IMR-90 (cell line): Measurements from ENCODE around the gene GABRA4. TPM values are rescaled to one million over a fixed set of nuclear protein-coding genes. Genes with fewer than 3 reads are reported as not detected.

Experiments
- ATAC-seq: fragments of 200-7000 bp; cut with Tn5 transposase; 2 replicates; pipeline ENCODE4 v1.9.1; 2020; ENCODE audit warnings: low read depth, mild to moderate bottlenecking, moderate library complexity
- BruUV-seq: library from RNA; stranded (reverse); fragments of 400-500 nt; replicated peaks from 2 replicates; lab custom pipeline; 2021; lab: Mats Ljungman, UMichigan
- CTCF ChIA-PET: fragments of 300-600 bp; formaldehyde crosslinking; extraction: SDS; loops from one replicate; lab custom pipeline; 2021; ENCODE audit warnings: antibody characterized with exemption; lab: Yijun Ruan, JAX
- POLR2A ChIA-PET: fragments of 300-600 bp; sonication (Branson Sonifier 250); formaldehyde crosslinking; loops from one replicate; lab custom pipeline; 2022; ENCODE audit warnings: antibody characterized with exemption; ENCODE audit not compliant: unreplicated experiment; lab: Charles Lee
- DNase-seq: peaks from one replicate; pipeline ENCODE4 v3.0.0; 2013
- H2AFZ ChIP-seq: replicated peaks from 2 replicates; pipeline ENCODE3; 2013; ENCODE audit warnings: low read length, mild to moderate bottlenecking; ENCODE audit not compliant: poor library complexity
- H2AK5ac ChIP-seq: 2 replicates; pipeline ENCODE4 v1.6.1; 2013; ENCODE audit warnings: low read depth, low read length, inconsistent platforms
- H2AK9ac ChIP-seq: replicated peaks from 2 replicates; pipeline ENCODE3; 2013; ENCODE audit warnings: mild to moderate bottlenecking, low read depth, low read length, moderate library complexity; ENCODE audit not compliant: poor library complexity
- H2BK120ac ChIP-seq: 2 replicates; pipeline ENCODE4 v1.6.1; 2013; ENCODE audit warnings: low read depth, low read length, inconsistent platforms
- H2BK15ac ChIP-seq: 3 replicates; pipeline ENCODE4 v1.6.1; 2013; ENCODE audit warnings: low read depth, low read length, inconsistent platforms
- H2BK20ac ChIP-seq: 2 replicates; pipeline ENCODE4 v1.6.1; 2013; ENCODE audit warnings: low read depth, mild to moderate bottlenecking, inconsistent platforms, low read length, moderate library complexity
- H2BK5ac ChIP-seq: 2 replicates; pipeline ENCODE4 v1.6.1; 2013; ENCODE audit warnings: mild to moderate bottlenecking, low read depth, low read length, inconsistent platforms; ENCODE audit not compliant: poor library complexity, severe bottlenecking
- H3K14ac ChIP-seq: replicated peaks from 2 replicates; pipeline ENCODE4 v1.6.1; 2013; ENCODE audit warnings: low read depth, low read length, inconsistent platforms
- H3K18ac ChIP-seq: 2 replicates; pipeline ENCODE4 v1.6.1; 2013; ENCODE audit warnings: low read depth, low read length, control low read depth
- H3K23ac ChIP-seq: 2 replicates; pipeline ENCODE4 v1.6.1; 2013; ENCODE audit warnings: low read depth, low read length, inconsistent platforms
- H3K27ac ChIP-seq: 2 replicates; pipeline ENCODE4 v1.5.1; 2013; ENCODE audit warnings: mild to moderate bottlenecking, control low read depth, low read length; ENCODE audit not compliant: insufficient read depth
- H3K27me3 ChIP-seq: 2 replicates; pipeline ENCODE4 v1.6.1; 2013; ENCODE audit warnings: low read length; ENCODE audit not compliant: control insufficient read depth, insufficient read depth
- H3K36me3 ChIP-seq: 2 replicates; pipeline ENCODE4 v1.6.1; 2013; ENCODE audit warnings: low read length, mixed read lengths; ENCODE audit not compliant: control insufficient read depth, insufficient read depth
- H3K4ac ChIP-seq: 2 replicates; pipeline ENCODE4 v1.6.1; 2013; ENCODE audit warnings: low read depth, low read length, inconsistent platforms
- H3K4me1 ChIP-seq: 2 replicates; pipeline ENCODE4 v1.6.1; 2013; ENCODE audit warnings: low read length, mixed read lengths; ENCODE audit not compliant: control insufficient read depth, insufficient read depth
- H3K4me2 ChIP-seq: 2 replicates; pipeline ENCODE4 v1.6.1; 2013; ENCODE audit warnings: low read depth, mild to moderate bottlenecking, control low read depth, low read length, moderate library complexity
- H3K4me3 ChIP-seq: 2 replicates; pipeline ENCODE4 v1.5.1; 2013; ENCODE audit warnings: low read depth, mild to moderate bottlenecking, control low read depth, low read length, moderate library complexity; ENCODE audit not compliant: insufficient read depth
- H3K56ac ChIP-seq: 2 replicates; pipeline ENCODE4 v1.6.1; 2013; ENCODE audit warnings: low read length, inconsistent platforms; ENCODE audit not compliant: insufficient read depth; ENCODE audit errors: extremely low read depth
- H3K79me1 ChIP-seq, 2 experiments: 2 replicates each; pipeline ENCODE4 v1.6.1; 2013; ENCODE audit warnings: low read length in 2 of 2, inconsistent platforms in 1 of 2, low read depth in 1 of 2
- H3K9ac ChIP-seq: 2 replicates; pipeline ENCODE4 v1.6.1; 2013; ENCODE audit warnings: low read depth, low read length, control low read depth
- H3K9me1 ChIP-seq: 2 replicates; pipeline ENCODE4 v1.6.1; 2013; ENCODE audit warnings: low read length, inconsistent platforms; ENCODE audit not compliant: insufficient read depth
- H3K9me3 ChIP-seq: 2 replicates; pipeline ENCODE4 v1.6.1; 2013; ENCODE audit warnings: low read length; ENCODE audit not compliant: control insufficient read depth, insufficient read depth
- H4K20me1 ChIP-seq: 2 replicates; pipeline ENCODE4 v1.6.1; 2013; ENCODE audit warnings: low read length, inconsistent platforms; ENCODE audit not compliant: insufficient read depth
- H4K5ac ChIP-seq: 2 replicates; pipeline ENCODE4 v1.6.1; 2013; ENCODE audit warnings: mild to moderate bottlenecking, low read depth, low read length, control low read depth
- H4K8ac ChIP-seq, 2 experiments: 2 replicates each; pipeline ENCODE4 v1.6.1; 2013; ENCODE audit warnings: low read depth in 2 of 2, low read length in 2 of 2, control low read depth in 1 of 2, inconsistent platforms in 1 of 2
- H4K91ac ChIP-seq: 2 replicates; pipeline ENCODE4 v1.6.1; 2013; ENCODE audit warnings: low read depth, low read length, inconsistent platforms; ENCODE audit not compliant: insufficient read depth
- BHLHE40 ChIP-seq: fragments of 150-350 bp; IDR thresholded peaks from 2 replicates; pipeline ENCODE4 v1.6.1; 2016; ENCODE audit warnings: mild to moderate bottlenecking, low read depth, low read length
- CEBPB ChIP-seq: IDR thresholded peaks from 2 replicates; pipeline ENCODE4 v1.6.1; 2012; ENCODE audit warnings: low read depth, low read length, improper control_type of control experiment
- CHD1 ChIP-seq: IDR thresholded peaks from 2 replicates; pipeline ENCODE4 v1.6.1; 2012; ENCODE audit warnings: low read depth, low read length, improper control_type of control experiment
- FOS ChIP-seq: fragments of 150-350 bp; IDR thresholded peaks from 2 replicates; pipeline ENCODE4 v1.6.1; 2016; ENCODE audit warnings: low read depth, low read length
- MAFK ChIP-seq: IDR thresholded peaks from 2 replicates; pipeline ENCODE4 v1.6.1; 2012; ENCODE audit warnings: low read depth, low read length, improper control_type of control experiment
- MAZ ChIP-seq: IDR thresholded peaks from 2 replicates; pipeline ENCODE4 v1.6.1; 2012; ENCODE audit warnings: low read depth, mild to moderate bottlenecking, low read length, improper control_type of control experiment, moderate library complexity, borderline replicate concordance
- RAD21 ChIP-seq: IDR thresholded peaks from 2 replicates; pipeline ENCODE4 v1.6.1; 2012; ENCODE audit warnings: low read length, improper control_type of control experiment
- RCOR1 ChIP-seq: IDR thresholded peaks from 2 replicates; pipeline ENCODE4 v1.6.1; 2012; ENCODE audit warnings: mild to moderate bottlenecking, low read length, improper control_type of control experiment; ENCODE audit not compliant: insufficient replicate concordance
- SMC3 ChIP-seq: fragments of 150-350 bp; IDR thresholded peaks from 2 replicates; pipeline ENCODE4 v1.6.1; 2016; ENCODE audit warnings: low read depth, mild to moderate bottlenecking, antibody characterized with exemption, low read length, moderate library complexity
- WGBS, 2 experiments: methylation state at CpG; one replicate each; pipeline versions ENCODE4 v1.1.5 to v1.1.7; 2013; ENCODE audit warnings: missing lambda C conversion rate in 2 of 2; ENCODE audit not compliant: insufficient read length in 1 of 2; ENCODE audit errors: extremely low coverage in 2 of 2; 5-methylcytosine and 5-hydroxymethylcytosine counted together
- dilution Hi-C: fragments of 300-500 bp; cut with HindIII; formaldehyde crosslinking; loops from one replicate; pipeline ENCODE4 v1.14.3; 2018; ENCODE audit warnings: low sequenced_read_pairs; ENCODE audit not compliant: unreplicated experiment
- in situ Hi-C: fragments of 300-500 bp; cut with MboI; formaldehyde crosslinking; loops from 3 replicates; pipeline ENCODE4 v1.14.3; 2019; ENCODE audit warnings: low sequenced_read_pairs, inconsistent platforms, mixed read lengths
- intact Hi-C: fragments of 100-400 bp; cut with micrococcal nuclease; formaldehyde crosslinking; loops from 2 replicates; pipeline ENCODE4 v1.10.0; 2022
- polyA plus RNA-seq, 3 experiments: library from polyadenylated mRNA; depleted of rRNA; stranded (reverse); fragments of >200 nt; gene quantifications; 2 replicates each; pipeline ENCODE4 v1.2.3, GENCODE V29; 2012; ENCODE audit warnings: low replicate concordance in 1 of 3
- total RNA-seq: library from RNA; depleted of rRNA; stranded (reverse); fragments of >200 nt; gene quantifications from 2 replicates; pipeline ENCODE4 v1.2.3, GENCODE V29; 2012
- TF ChIP-seq, protein P1 (sequence below): conservative IDR thresholded peaks from 2 replicates; pipeline ENCODE4 v1.5.1; 2012; ENCODE audit warnings: mild to moderate bottlenecking, low read depth, low read length, improper control_type of control experiment
- TF ChIP-seq, protein P2 (sequence below): fragments of 150-350 bp; IDR thresholded peaks from 2 replicates; pipeline ENCODE4 v1.6.1; 2017; ENCODE audit warnings: mild to moderate bottlenecking, antibody characterized with exemption, low read length, low read depth
- TF ChIP-seq, protein P3 (sequence below): fragments of 150-350 bp; IDR thresholded peaks from 2 replicates; pipeline ENCODE4 v1.6.1; 2016; ENCODE audit warnings: low read depth, mild to moderate bottlenecking, low read length, moderate library complexity, borderline replicate concordance

Gene GABRA4
- total and polyA plus RNA-seq, 2 of the 4 experiments (the other 2 are of a cell fraction), result 1.1 to 1.8 TPM

DNA sequence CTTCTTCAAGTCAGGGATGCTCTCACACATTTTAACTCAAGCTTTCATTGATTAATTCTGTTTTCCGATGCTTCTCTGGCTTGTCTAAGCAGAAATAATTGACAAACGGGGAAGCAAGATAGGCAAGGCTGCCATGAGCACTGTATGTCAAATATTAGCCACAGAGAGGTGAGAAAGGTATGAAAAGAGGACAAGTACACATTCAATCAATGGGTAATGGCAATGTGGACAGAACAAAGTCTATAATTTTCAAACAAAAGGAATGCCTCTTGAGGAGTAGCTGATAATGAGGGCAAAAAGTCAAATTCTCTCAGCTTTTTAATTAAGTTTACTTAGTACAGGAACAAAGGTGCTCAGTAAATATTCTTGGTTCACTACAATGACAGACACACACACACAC lies 104.0 kb downstream of the GABRA4 start:
- Histone ChIP-seq H3K4me1 (no peaks in the 10 kb centered on the region), H3K27ac (no peak overlapping the region), H3K79me1 (no peaks in the 10 kb centered on the region), H2AK5ac (no peak overlapping the region), H2AFZ (no peak overlapping the region), H3K4me2 (no peak overlapping the region), H3K9me3 (no peaks in the 10 kb centered on the region), H4K91ac (no peak overlapping the region), H3K23ac (no peak overlapping the region), H3K9ac (no peak overlapping the region), H2BK5ac (no peak overlapping the region), H4K20me1 (no peaks in the 10 kb centered on the region), H3K36me3 (no peaks in the 10 kb centered on the region), H2BK20ac (no peak overlapping the region), H3K27me3 (no peaks in the 10 kb centered on the region; the same call in 1 of the 2 replicates), H3K9me1 (no peaks in the 10 kb centered on the region), H3K18ac (no peak overlapping the region), H3K14ac (no peak overlapping the region), H2BK120ac (no peak overlapping the region), H4K5ac (no peak overlapping the region), H3K4me3 (no peak overlapping the region), H4K8ac (no peak overlapping the region), H3K4ac (no peak overlapping the region), H3K56ac (no peak overlapping the region), H2BK15ac (no peak overlapping the region), H2AK9ac (no peak overlapping the region)
- no CpG with 5 or more reads among the region's 2 CpGs for WGBS, 2 experiments
- no peak for DNase-seq
- ChIA-PET POLR2A (no interaction called here), CTCF (no interaction called here)
- intact Hi-C loops (loop anchor here (10.0 kb wide), 1 partner anchor 565 kb away; no protein-coding TSS in a partner anchor), dilution Hi-C loops (no loop called here), in situ Hi-C loops (no loop called here)
- no peak for ATAC-seq
- no peak for TF ChIP-seq CEBPB
- no peak for TF ChIP-seq SMC3
- no peak for TF ChIP-seq MAFK
- TF ChIP-seq, protein P1, sequence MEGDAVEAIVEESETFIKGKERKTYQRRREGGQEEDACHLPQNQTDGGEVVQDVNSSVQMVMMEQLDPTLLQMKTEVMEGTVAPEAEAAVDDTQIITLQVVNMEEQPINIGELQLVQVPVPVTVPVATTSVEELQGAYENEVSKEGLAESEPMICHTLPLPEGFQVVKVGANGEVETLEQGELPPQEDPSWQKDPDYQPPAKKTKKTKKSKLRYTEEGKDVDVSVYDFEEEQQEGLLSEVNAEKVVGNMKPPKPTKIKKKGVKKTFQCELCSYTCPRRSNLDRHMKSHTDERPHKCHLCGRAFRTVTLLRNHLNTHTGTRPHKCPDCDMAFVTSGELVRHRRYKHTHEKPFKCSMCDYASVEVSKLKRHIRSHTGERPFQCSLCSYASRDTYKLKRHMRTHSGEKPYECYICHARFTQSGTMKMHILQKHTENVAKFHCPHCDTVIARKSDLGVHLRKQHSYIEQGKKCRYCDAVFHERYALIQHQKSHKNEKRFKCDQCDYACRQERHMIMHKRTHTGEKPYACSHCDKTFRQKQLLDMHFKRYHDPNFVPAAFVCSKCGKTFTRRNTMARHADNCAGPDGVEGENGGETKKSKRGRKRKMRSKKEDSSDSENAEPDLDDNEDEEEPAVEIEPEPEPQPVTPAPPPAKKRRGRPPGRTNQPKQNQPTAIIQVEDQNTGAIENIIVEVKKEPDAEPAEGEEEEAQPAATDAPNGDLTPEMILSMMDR, result no peak
- TF ChIP-seq FOS, result no peak
- TF ChIP-seq, protein P2, sequence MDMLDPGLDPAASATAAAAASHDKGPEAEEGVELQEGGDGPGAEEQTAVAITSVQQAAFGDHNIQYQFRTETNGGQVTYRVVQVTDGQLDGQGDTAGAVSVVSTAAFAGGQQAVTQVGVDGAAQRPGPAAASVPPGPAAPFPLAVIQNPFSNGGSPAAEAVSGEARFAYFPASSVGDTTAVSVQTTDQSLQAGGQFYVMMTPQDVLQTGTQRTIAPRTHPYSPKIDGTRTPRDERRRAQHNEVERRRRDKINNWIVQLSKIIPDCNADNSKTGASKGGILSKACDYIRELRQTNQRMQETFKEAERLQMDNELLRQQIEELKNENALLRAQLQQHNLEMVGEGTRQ, result no peak
- TF ChIP-seq, protein P3, sequence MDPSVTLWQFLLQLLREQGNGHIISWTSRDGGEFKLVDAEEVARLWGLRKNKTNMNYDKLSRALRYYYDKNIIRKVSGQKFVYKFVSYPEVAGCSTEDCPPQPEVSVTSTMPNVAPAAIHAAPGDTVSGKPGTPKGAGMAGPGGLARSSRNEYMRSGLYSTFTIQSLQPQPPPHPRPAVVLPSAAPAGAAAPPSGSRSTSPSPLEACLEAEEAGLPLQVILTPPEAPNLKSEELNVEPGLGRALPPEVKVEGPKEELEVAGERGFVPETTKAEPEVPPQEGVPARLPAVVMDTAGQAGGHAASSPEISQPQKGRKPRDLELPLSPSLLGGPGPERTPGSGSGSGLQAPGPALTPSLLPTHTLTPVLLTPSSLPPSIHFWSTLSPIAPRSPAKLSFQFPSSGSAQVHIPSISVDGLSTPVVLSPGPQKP, result no peak
- TF ChIP-seq CHD1, result no peak
- TF ChIP-seq RCOR1, result no peak
- TF ChIP-seq RAD21, result no peak
- no peak for TF ChIP-seq BHLHE40
- TF ChIP-seq MAZ, result no peak
- BruUV-seq, result no TSS peak
